Body of pancreas (tissue), 4 donors: ENCODE data around the gene ABCA3. TPM values are rescaled to one million over a fixed set of nuclear protein-coding genes. Genes with fewer than 3 reads are reported as not detected.

Experiments used
- ATAC-seq: fragments of 150-250 bp; one replicate; pipeline ENCODE4 v1.9.1; 2016
- DNase-seq, 4 donors: peaks; one replicate each; pipeline ENCODE4 v3.0.0-alpha.2; 2019
- H3K27ac ChIP-seq, 4 donors: fragments of 200-600 bp; sonication (generic); 1 replicate in 3 of 4; 2 replicates in 1 of 4; pipeline versions ENCODE4 v1.5.1 to v1.6.1; 2016 to 2019; ENCODE audit warnings: mild to moderate bottlenecking in 1 of 4, mixed read lengths in 1 of 4, moderate library complexity in 1 of 4
- H3K27me3 ChIP-seq, 2 donors: fragments of 200-600 bp; sonication (generic); one replicate each; pipeline ENCODE4 v1.6.0; 2016; ENCODE audit warnings: mild to moderate bottlenecking in 1 of 2
- H3K36me3 ChIP-seq, 2 donors: fragments of 200-600 bp; sonication (generic); replicated peaks in 1 of 2; 2 replicates each; pipeline ENCODE4 v1.5.1; 2016; ENCODE audit warnings: low read depth in 2 of 2; ENCODE audit not compliant: insufficient read depth in 1 of 2
- H3K4me1 ChIP-seq: fragments of 200-600 bp; sonication (generic); one replicate; pipeline ENCODE4 v1.6.0; 2016
- H3K4me3 ChIP-seq, 2 donors: fragments of 200-600 bp; sonication (generic); 1 replicate in 1 of 2; 2 replicates in 1 of 2; pipeline ENCODE4 v1.5.1; 2016 to 2019
- H3K9me3 ChIP-seq, 3 donors: fragments of 200-600 bp; sonication (generic); 1 replicate in 2 of 3; 2 replicates in 1 of 3; pipeline ENCODE4 v1.5.1; 2016
- POLR2A ChIP-seq, 3 donors: fragments of 450-650 bp; IDR thresholded peaks; one replicate each; pipeline ENCODE4 v1.6.1; 2016; ENCODE audit warnings: antibody characterized with exemption in 3 of 3, mild to moderate bottlenecking in 2 of 3
- WGBS, 2 donors: methylation state at CpG; one replicate each; pipeline ENCODE4 v1.1.5; 2017; 5-methylcytosine and 5-hydroxymethylcytosine counted together
- intact Hi-C: fragments of 100-400 bp; cut with DNase I; formaldehyde crosslinking; loops from one replicate; pipeline ENCODE4 v1.15.1; 2023
- total RNA-seq, 2 donors: library from RNA; depleted of rRNA; stranded (reverse); fragments of >200 nt; gene quantifications; one replicate each; pipeline ENCODE4 v1.1.0, GENCODE V29; 2016
- TF ChIP-seq, protein P1 (sequence below), 7 experiments: fragments of 450-650 bp in 4 of 7; fragments of 200-600 bp in 3 of 7; sonication (generic) in 3 of 7; IDR thresholded peaks; one replicate each; pipeline ENCODE4 v1.5.1; 2016 to 2019; ENCODE audit warnings: antibody characterized with exemption in 7 of 7

The ABCA3 gene
- total RNA-seq, 2 donors from 2014 or later: 13.8 to 21.0 TPM

GRCh38 chr16:2231016-2231931 lies 109.3 kb downstream of the ABCA3 start:
- H3K27ac ChIP-seq: peak overlapping the region in 1 of 4 donors; percentile 36
- ATAC-seq: no peak
- H3K4me1 ChIP-seq: peaks cover 13% of the 10 kb centered on the region
- H3K9me3 ChIP-seq: no peaks in the 10 kb centered on the region
- DNase-seq: peak in 1 of 4 donors; percentile 14
- WGBS, 2 donors: 91 to 93% methylated on average over 9 to 28 of the region's 29 CpGs
- intact Hi-C loops: no loop called here
- TF ChIP-seq, protein P1, sequence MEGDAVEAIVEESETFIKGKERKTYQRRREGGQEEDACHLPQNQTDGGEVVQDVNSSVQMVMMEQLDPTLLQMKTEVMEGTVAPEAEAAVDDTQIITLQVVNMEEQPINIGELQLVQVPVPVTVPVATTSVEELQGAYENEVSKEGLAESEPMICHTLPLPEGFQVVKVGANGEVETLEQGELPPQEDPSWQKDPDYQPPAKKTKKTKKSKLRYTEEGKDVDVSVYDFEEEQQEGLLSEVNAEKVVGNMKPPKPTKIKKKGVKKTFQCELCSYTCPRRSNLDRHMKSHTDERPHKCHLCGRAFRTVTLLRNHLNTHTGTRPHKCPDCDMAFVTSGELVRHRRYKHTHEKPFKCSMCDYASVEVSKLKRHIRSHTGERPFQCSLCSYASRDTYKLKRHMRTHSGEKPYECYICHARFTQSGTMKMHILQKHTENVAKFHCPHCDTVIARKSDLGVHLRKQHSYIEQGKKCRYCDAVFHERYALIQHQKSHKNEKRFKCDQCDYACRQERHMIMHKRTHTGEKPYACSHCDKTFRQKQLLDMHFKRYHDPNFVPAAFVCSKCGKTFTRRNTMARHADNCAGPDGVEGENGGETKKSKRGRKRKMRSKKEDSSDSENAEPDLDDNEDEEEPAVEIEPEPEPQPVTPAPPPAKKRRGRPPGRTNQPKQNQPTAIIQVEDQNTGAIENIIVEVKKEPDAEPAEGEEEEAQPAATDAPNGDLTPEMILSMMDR (IDR thresholded peaks at IDR 0.05): no peak
- TF ChIP-seq POLR2A (IDR thresholded peaks at IDR 0.05): no peak
- H3K27me3 ChIP-seq: no peaks in the 10 kb centered on the region
- no peak overlapping the region for H3K4me3 ChIP-seq
- peaks cover 17 to 32% of the 10 kb centered on the region in 2 donors for H3K36me3 ChIP-seq

- Histone ChIP-seq H3K27ac (peak overlapping the region in 1 of 4 donors; percentile 36), H3K36me3 (peaks cover 17 to 32% of the 10 kb centered on the region in 2 donors), H3K4me1 (peaks cover 17% of the 10 kb centered on the region), H3K4me3 (no peak overlapping the region), H3K9me3 (no peaks in the 10 kb centered on the region), H3K27me3 (no peaks in the 10 kb centered on the region)
- ATAC-seq (no peak), DNase-seq (peak in 1 of 4 donors; percentile 44)
- intact Hi-C loops: no loop called here
- WGBS, 2 donors: 80 to 90% methylated on average over 12 to 13 of the region's 13 CpGs
- no peak for TF ChIP-seq POLR2A (IDR thresholded peaks at IDR 0.05)
- TF ChIP-seq, protein P1 (IDR thresholded peaks at IDR 0.05): no peak
Measured at GRCh38 chr16:2230376-2230775, 110.2 kb downstream of the ABCA3 start.

GRCh38 chr16:2229632-2230250 lies 110.8 kb downstream of the ABCA3 start:
- peaks cover 23% of the 10 kb centered on the region for H3K4me1 ChIP-seq
- 88 to 90% methylated on average over 16 to 23 of the region's 23 CpGs for WGBS, 2 donors
- peaks cover 17 to 30% of the 10 kb centered on the region in 2 donors for H3K36me3 ChIP-seq
- ATAC-seq (no peak), DNase-seq (no peak)
- H3K9me3 ChIP-seq: no peaks in the 10 kb centered on the region
- H3K27me3 ChIP-seq: no peaks in the 10 kb centered on the region
- no peak overlapping the region for H3K27ac ChIP-seq
- TF ChIP-seq POLR2A (IDR thresholded peaks at IDR 0.05): no peak
- TF ChIP-seq, protein P1 (IDR thresholded peaks at IDR 0.05): no peak
- intact Hi-C loops: no loop called here
- no peak overlapping the region for H3K4me3 ChIP-seq

DNA sequence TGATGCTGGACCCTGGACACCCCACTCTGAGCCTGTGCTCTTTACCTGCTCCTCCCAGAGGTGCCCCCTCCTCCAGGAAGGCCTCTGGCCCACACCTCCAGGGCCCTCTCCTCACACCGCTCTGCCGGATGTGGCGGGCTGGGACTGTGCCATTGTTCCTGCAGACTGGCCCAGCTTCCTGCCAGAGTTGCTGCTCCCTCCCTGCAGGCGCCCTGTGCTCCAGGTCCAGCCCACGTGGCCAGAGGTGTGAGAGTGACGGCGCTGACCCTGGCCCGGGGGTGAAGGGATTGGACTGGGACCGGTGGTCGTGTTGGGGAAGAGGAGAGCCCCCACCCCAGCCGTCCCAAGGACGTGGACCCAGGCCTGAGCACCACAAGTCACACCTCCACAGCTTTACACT lies 111.4 kb downstream of the ABCA3 start:
- TF ChIP-seq, protein P1 (IDR thresholded peaks at IDR 0.05): no peak
- TF ChIP-seq POLR2A (IDR thresholded peaks at IDR 0.05): no peak
- H3K4me3 ChIP-seq: no peak overlapping the region
- DNase-seq (no peak), ATAC-seq (no peak)
- WGBS, 2 donors: 85 to 86% methylated on average over 4 to 9 of the region's 12 CpGs
- H3K9me3 ChIP-seq: no peaks in the 10 kb centered on the region
- no peak overlapping the region for H3K27ac ChIP-seq
- peaks cover 29% of the 10 kb centered on the region for H3K4me1 ChIP-seq
- intact Hi-C loops: no loop called here
- H3K27me3 ChIP-seq: no peaks in the 10 kb centered on the region
- peaks cover 12 to 25% of the 10 kb centered on the region in 2 donors for H3K36me3 ChIP-seq
